ENCODE measurements around the gene SUN2.
A peak's percentile ranks its signal among the peaks of the same experiment; 100 is the strongest.

The SUN2 gene

DNA sequence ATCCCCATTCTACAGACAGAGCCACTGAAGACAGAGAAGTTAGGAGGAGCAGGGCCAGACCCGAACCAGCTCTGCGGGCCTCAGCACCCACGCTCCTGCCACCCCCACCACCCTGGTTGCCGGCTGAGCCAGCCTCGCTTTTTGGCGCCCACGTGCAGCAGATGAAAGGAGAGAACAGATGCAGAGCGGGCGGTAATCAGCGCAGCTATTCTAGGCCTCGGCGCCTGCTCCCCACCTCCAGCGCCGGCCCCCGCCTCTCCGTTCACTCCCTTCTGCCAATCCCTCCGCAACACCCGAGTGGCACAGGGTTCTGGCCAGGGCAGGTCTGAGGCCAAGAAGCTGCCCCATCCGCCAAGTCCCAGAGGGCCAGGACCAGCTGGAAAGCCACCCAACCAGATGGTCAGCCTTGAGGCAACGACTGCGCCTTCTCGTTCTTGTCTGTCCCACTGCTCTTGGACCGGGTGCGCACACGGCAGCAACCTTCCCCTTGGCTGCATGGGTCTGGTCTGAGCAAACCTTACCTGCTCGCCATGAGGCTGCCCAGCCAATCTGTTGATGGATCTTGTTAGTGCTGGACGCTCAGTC is 21.4 kb upstream of the SUN2 start:
- no peak for DNase-seq (ENCODE audit: low spot score)

DNA sequence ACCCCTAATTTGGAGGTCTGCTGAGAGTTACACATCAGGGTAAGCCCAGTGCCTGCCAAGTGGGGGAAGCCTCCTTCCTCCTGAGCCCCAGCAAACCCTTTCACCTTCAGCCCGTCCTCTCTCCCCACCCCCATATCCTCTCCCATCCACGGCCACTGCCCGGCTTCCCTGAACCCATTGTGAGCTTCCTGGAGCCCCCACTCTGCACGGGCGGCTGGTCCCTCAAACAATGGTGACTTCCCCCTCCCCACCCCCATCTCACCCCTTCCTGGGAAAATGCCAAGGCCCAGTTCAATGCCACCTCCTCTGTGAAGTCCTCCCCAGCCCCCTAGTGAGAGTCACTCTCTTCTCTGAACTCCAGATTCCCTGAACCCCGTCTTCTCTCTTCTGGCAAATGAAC is 20.3 kb upstream of the SUN2 start:
- DNase-seq (ENCODE audit: low spot score): no peak

DNA sequence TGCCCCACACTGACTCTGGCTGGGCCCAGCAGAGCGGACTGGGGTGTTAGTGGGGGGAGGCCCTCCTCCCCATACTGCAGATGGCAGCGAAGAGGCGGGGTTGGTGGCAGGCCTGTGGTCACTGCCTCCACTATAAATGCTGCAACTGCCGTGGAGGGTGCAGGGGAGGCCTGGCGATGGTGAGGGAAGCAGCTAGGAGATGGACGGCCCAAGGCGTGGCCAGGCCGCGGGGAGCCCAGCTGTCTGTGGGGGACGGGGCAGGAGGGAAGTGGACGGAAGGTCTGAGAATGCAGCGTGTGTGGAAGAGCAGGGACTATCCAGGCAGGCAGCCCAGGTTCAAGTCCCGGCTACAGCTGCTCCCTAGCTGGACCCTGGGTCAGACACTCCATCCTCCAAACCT is 19.9 kb upstream of the SUN2 start:
- no peak for DNase-seq (ENCODE audit: low spot score)

DNA sequence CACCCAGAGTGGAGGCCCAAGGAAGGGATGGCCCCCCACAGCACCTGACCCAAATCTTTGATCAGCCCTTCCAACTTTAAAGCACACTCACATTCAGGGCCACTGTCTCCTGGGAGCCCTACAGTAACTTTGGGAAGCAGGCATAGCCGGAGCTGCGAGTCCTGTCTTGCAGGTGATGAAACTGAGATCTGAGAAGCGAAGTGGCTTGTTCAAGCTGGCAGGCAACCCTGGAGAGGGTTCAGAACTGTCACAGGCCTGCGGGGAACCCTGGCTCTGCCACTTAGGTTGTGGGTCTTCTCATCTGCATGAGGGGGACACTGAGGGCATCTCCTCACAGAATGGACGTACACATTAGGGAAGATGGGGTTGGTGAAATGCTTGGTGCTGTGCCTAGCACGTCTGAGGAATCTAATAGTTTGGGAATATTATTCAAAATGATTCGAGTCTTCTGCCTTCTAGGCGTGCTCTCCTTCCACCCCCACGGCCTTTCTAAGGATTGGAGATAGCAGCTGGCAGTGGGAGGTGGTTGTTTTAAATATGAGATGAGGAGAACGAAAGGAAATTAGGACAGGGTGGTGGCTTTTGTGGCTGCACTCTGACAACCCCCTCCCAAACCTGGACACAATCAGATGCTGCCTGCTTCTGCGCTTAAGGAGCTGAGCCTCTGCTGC is 18.8 kb upstream of the SUN2 start:
- no peak for DNase-seq (ENCODE audit: low spot score)

DNA sequence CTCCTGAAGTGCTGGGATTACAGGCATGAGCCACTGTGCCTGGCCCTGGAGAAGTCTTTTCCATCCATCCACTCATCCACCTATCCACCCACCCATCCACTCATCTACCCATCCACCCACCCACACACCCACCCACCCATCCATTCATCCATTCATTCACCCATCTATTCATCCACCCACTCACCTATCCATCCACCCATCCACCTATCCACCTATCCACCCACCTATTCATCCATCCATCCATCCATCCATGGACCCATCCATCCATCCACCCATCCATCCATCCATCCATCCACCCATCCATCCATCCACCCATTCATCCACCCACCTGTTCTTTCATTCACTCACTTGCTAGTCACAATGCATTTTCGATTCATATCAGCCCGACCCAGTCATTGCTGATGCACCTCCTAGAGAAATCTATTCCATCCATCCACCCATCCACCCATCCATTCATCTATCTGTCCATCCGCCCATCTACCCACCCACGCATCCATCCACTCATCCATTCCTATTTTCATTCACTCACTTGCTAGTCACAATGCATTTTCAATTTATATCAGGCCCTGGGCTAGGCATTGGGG is 17.7 kb upstream of the SUN2 start:
- no peak for DNase-seq (ENCODE audit: low spot score)

DNA sequence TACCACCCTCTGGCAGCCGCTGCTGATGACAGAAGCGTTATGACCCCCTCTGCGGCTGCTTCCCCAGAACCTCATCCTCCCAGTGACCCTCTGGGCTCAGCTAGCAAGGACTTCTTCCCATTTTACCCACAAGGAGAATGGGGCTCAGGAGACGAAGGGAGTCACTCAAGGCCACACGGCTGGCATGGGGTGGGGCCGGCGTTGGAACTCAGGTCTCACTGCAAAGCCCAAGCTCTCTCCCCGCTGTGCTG is 16.8 kb upstream of the SUN2 start:
- no peak for DNase-seq (ENCODE audit: low spot score)

DNA sequence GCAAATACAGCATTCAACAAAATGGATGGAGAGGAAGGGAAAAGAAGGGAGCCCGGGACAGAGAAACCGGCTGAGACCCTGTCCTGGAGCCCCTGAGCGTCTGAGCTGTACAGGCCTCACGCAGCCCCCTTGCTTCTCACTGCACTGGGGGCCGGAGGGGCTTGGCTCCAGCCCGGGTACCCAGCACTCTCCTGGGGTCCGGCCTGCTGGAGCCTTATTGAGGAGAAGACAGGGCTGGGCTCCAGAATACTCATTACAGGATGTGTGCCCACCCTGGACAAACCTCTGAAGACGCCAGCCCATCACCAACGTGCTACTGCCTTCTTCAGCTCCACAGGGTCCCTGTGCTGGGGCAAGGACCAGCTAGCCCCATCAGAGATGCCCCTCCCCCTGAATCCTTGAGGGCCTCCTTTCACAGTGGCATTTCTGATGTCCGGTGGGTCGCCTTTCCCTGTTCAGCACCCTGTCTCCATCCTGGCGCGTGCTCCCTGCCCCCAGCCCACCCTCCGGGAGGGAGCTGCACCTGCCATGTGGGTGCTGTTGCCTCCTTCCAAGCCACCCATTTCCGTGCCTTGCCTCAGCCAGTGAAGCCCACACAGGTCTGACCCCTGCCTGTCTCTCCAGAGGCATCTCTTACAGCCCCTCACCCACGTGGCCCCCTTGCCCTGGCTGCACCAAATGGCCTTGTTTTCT is 14.6 kb upstream of the SUN2 start:
- DNase-seq (ENCODE audit: low spot score): no peak

DNA sequence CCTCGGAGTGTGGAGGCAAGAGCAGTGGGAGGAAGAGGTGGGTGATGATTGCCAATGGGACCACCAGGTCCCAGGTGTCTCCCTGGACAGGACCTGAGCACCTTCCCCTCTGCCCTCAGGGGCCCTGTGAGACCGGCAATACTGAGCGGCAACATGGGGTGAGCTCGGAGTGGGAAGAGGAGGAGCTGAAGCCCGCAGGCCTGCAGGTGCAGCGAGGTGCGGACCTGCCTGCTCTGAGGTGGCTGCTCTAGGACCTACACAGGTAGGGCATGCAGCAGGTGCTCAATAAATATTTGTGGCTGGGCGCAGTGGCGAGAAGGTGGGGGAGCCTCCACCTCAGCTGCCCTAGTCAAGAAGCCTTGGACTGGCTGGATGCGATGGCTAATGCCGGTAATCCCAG is 12.2 kb upstream of the SUN2 start:
- no peak for DNase-seq (ENCODE audit: low spot score)

DNA sequence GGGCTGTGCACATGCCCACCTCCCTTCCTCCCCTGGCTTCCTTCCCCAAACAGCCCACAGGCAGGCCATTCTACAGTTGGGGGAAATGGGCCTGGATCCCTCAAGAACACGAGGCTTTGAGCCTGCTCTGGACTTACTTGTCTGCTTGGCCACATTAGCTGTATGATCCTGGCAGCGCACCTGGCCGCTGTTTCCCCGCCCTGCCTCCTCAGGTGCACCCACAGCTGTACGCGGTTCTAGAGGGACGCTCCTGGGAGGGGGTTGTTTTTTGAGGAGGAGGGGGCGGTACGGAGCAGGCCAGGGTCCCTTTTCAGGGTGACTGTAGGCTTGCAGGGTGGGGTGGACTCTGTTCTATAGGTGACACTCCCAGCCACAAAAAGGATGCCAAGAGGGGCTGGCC is 11.5 kb upstream of the SUN2 start:
- no peak for DNase-seq (ENCODE audit: low spot score)

DNA sequence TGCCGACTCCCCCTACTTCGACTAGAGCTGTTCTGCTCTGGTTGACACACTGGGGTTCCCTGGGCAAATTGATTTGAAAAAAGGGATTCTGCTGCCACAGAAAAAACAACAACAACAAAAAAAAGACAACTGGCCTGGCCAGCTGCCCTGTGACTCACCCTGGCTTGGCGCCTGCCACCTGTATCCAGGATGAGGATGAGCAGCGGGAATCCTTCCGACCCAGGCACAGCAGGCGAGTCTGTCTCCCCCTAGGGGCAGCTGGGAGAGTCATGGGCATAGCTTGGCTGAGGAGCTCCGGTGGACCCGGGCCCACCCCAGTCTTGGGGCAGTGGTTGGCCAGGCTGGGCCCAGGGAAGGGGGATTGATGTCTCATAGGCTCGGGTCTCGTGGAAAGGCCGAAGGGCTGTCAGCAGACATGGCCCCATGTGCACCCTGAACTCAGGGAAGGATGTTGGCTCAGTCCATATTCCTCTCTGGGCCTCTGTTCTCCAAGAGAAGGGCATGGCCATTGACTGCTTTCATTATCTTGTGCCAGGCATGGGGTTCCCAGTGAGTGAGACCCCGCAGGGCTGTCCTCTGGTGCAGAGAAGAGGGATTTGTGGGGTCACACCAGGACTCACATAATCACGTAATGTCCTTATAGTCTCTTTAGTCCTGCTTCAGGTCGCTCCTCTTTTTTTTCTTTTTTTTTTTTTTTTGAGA is 10.4 kb upstream of the SUN2 start:
- DNase-seq (ENCODE audit: low spot score): peak; percentile 74

DNA sequence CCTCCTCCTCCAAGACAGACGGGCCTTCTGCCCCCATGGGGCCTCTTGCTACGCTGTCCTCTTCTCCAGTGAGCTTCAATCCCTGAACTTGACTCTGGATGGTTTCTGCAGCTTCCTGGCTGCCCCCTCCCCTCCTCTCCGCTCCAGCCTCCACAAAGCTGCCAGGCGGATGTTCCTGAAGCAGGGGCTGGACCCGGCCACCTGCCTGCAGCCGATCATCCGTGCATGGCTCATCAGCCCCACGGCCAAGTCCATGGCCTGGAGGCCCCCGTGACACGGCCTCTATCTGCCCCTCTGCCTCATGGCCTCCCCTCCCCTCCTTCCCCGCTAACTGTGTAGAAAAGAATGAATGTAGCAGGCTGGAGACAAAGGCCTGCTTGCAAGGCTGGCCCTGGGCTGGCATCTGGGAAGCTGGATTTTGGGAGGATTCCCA is 6.8 kb upstream of the SUN2 start:
- no peak for DNase-seq (ENCODE audit: low spot score)

DNA sequence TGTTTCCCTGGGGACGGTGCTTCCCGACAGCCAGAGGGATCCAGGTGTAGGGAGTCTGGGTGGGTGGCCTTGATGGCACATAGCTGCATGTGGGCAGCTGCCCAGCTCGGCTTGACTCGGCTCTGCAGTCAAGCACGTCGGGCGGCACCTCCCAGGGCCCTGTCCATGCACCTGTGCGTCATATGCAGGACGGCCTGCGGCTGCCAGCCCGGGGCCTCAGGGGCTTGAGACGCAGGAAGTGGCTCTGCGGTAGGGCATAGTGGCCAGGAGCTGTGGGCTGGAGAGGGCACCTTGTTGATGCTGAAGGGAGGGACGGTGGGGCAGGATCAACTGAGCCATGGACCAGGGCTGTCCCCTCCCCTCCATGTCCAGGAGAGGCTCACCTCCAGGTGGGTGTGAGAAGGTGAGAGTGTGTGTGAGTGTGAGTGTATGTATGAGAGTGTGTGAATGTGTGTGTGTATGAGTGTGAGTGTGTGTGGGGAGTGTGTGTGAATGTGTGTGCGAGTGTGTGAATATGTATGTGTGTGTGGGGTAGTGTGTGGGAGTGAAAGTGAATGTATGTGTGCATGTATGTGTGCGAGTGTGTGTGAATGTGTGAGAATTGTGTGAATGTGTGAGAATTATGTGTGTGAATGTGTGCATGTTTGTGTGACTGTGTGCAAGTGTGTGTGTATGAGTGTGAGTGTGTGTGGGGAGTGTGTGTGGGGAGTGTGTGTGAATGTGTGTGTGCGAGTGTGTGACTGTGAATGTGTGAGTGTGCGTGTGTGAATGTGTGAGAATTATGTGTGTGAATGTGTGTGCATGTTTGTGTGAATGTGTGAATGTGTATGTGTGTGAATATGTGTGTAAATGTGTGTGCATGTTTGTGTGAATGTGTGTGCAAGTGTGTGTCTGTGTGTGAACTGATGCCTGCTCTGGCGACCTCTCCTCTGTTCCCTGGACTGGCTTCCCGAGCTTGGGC is 5.7 kb upstream of the SUN2 start:
- DNase-seq (ENCODE audit: low spot score): no peak

DNA sequence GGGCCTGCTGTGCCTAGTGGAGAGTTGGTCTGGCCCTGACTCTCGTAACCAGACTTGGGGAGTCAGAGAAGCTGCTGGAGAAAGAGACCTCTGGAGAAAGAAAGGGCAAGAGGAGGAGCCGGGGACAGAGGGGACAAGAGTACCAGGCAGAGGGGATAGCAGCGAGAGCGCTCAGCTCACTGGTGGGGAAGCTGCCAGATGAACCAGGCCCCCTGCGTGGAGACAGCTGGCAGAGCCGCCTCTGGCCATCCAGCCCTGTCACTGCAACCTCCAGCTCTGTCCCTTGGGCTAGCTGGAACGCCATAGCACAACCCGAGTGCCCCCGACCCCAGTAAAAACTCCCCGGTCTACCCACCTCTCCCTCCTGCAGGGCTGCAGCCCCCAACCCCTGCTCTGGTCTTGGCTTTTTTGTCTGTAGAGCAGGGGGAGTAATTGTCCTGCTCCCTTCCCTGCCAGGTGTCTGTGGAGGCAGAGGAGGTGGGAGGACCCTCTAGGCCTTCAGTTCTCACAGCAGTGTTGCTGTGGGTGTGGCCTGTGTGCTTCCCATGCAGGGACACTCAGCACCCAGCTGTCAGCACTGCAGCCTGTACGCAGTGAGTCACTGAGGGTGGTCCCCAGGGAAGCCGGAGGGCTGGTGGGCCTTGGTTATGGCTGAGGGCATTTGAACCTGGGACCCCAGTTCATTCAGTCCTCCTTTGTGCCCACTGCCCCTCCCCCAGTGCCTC is 4.8 kb upstream of the SUN2 start:
- DNase-seq (ENCODE audit: low spot score): peak; percentile 78

DNA sequence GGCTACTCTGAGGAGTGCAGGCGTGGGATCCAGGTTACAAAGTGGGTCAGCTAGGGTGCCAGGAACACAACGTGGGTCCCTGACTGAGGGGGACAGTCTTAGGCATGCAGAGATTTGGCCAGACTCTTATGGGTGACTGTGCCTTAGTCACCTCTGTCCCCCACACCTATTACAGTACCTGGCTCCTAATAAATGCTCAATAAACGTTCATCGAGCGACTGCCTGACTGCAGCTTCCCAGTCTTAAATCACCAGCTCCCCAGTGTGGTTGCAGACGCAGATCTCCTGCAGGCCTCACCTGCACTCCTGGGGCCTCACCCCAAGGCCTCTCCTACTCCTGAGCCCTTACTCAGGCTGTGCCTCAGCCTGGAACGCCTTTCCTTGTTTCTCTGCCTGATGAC is 3.2 kb upstream of the SUN2 start:
- no peak for DNase-seq (ENCODE audit: low spot score)

DNA sequence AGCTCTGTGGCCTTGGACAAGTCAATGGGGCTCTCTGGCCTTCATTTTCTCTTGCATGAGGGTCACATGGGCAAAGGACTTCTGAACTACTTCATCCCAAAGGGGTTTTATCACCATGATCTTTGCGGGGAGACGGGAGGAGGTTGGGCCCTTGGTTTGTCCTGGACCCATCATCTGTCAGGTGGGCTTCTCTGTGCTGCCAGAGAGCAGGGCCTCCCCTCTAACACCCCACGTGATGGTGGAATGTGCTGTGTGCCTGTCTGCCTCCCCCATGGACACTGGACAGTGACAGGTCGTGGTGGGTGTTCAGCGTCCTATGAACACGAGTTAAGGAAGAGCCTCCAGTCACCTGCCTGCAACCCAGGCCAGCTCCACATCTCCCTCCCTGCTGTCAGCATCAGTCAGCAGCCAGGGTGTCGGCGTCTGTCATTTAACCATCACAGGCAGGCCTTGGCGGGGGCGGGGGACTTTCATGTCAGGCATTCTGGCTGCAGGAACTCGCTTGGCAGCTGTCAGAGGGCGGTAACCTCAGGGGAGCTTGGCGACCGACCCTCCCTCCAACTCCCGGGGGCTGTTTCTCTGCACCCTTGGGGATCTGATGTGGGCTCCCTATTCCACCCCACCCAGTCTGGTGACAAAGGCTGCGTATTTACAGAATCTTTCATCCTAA is 2.6 kb upstream of the SUN2 start:
- DNase-seq (ENCODE audit: low spot score): no peak

DNA sequence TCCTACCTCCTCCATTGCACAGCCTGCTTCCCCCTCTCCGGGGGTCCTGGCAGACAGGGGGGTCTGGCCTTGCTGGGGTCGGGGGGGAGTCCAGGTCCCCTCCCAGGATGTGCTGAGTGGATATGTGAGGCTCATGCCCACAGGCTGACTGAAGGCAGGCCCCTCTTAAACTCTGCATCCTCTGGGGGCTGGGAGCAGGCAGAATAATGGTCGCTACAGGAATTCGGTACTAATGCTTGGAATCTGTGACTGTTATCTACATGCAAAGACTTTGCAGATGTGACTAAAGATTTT is 1.6 kb upstream of the SUN2 start:
- no peak for DNase-seq (ENCODE audit: low spot score)

DNA sequence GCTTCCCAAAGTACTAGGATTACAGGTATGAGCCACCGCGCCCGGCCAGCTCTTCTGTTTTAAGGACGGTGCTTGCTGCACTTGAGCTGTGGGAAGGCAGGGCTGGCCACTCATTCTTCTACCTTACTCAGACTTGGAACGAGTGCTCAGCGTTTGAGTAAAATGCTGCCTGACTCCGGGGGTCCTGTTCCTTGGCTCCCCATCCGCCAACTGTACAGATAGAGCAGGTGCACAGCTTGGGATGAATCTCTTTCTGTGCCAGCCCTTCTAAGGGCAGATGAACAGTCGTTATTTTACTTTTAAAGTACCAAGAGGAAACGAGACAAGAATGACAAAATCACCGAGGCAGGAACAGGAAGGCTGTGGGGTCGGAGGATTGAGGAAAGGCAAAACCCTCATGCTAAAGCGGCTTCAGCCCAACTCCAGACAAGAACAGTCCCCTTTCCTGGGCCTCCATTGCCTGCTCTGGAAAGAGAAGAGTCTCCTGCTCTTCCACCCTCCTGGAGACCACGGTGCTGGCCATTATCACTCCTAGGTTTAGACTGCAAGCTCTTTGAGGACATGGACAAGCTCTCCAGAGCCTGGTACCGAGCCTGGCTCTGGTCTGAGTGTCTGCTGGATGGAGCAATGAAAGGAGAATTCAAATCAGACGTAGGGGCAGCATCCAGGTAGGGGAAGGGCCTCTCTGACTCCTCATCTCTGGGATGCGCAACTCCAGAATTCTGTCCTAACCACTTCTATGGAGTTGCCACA is 1.1 kb upstream of the SUN2 start:
- DNase-seq (ENCODE audit: low spot score): no peak

DNA sequence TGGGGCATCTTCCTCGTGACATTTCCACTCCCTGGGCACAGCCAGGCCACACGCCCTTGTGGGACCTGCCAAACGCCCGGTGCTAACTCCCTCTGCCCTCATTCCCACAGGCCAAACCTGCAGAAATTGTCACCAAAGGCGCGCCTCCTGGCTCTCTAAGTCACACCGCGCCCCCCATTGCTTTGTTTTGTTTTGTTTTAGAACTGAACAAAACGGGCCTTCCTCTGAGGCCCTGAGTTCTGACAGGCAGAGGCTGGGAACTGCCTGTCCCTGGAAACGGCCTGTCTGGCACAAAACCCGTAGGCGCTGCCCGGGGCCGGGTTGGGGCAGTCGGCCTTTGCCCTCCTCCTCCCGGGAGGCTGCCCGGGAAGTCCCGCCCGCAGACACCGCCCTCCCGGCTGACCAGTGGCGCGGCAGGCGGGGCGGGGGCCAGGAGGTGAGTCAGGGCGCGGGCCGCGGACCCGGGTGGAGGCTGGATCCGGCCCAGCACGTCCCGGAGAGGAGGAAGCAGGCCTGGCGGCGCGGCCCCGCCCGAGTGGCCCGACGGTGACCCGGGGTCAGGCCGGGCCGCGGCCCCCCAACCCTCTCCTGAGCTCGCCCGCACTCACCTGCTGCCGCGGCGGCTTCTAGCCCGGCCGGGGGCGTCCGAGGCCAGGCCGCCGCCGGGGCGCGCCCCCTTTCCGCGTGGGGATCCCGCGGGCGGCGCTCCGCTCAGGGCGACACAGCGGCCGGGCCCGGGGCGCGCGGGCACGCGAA is 465 bp downstream of the SUN2 start:
- DNase-seq (ENCODE audit: low spot score): peak; percentile 92

DNA sequence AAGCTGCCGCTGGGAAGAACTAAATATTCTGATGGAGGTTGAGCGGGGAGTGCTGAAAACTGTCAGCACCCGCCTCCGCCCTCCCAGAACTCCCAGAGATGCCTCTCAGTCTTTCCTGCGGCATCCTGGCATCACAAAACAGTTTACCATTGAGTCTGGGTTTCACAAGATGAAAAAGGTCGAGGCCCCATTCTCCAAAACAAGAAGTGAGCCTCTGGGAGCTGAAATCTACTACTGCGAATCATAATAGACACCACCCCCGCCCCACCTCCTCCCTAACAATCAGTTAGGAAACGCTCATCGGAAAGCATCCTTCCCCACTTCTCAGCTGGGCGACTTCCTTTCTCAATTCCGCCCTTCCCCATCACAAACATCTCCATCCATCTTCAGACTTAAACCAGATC is 1.0 kb downstream of the SUN2 start:
- DNase-seq (ENCODE audit: low spot score): peak; percentile 60

Measured in hepatic stellate cell (primary cell).